Raji (cell line): Measurements from ENCODE around the gene TWIST1.

Experiments
- POLR2A ChIP-seq: IDR thresholded peaks from 2 replicates; pipeline ENCODE4 v1.6.1; 2011; ENCODE audit warnings: low read depth, low read length, control low read depth; ENCODE audit not compliant: insufficient read depth

The TWIST1 gene

DNA sequence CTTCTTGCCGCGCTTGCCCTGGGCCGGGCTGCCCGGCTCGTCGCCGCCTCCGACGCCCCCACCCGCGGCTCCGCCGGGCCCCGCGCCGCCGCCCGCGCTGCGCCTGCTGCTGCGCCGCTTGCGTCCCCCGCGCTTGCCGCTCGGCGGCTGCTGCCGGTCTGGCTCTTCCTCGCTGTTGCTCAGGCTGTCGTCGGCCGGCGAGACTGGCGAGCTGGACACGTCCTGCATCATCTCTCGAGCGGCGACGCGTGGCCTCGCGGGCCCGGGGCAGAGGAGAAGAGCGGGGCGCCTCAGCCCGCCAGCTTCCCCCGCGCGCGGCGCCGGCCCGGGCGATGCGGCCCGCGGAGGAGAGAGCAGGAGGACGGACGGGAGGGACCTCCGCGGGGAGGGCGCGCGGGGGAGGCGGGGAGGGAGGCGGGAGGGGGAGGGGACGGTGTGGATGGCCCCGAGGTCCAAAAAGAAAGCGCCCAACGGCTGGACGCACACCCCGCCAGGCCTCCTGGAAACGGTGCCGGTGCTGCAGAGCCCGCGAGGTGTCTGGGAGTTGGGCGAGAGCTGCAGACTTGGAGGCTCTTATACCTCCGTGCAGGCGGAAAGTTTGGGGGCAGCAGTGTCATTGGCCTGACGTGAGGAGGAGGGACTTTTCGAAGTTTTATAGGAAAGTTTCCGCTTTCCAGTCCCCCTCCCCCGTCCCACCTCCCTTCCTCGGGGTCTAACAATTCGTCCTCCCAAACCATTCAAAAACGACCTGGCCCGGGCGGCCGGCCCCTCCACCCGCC lies at the start of gene TWIST1:
Gene TWIST1 (minus strand): TSS at position 546 of the 779 bp plus-strand sequence. CDS start 315 bp downstream, at position 231.
- no peak for TF ChIP-seq POLR2A

DNA sequence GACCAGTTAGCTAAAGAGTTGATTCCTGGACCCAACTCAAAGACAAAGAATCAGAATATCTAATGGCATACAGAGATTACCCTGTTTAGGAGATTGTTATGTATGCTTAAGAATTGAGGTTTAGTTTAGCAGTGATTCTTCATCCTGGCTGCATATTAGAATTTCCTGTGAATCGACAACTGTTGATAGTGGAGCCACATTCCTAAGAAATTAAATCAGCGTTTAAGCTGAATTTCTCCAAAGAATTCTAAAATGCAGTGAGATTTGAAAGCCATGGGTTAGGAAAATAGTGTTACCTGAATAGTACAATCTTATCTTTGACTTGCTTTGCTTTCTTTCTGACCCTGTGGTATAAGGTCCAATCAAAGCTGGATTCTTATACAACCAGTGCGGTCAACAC lies 44.2 kb upstream of the TWIST1 start:
- TF ChIP-seq POLR2A = no peak

DNA sequence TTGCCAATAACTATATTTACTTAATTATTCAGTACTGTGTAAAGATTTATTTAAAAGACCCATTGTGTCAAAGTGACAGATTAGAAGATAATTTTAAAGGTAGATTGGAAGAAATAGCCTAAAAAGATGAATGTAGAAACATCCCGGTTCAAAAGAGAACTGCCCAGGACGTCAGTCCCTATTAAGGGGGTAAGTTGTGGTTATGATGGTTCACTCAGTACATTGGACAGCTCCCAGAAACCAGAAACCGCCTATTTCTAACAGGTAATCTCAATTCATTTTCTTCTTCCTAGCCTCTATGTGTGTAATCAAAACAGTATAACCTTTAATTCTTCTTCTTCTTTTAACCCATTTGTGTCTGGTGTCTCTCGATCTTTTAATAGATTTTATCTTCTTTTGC lies 29.3 kb upstream of the TWIST1 start:
- TF ChIP-seq POLR2A = no peak

DNA sequence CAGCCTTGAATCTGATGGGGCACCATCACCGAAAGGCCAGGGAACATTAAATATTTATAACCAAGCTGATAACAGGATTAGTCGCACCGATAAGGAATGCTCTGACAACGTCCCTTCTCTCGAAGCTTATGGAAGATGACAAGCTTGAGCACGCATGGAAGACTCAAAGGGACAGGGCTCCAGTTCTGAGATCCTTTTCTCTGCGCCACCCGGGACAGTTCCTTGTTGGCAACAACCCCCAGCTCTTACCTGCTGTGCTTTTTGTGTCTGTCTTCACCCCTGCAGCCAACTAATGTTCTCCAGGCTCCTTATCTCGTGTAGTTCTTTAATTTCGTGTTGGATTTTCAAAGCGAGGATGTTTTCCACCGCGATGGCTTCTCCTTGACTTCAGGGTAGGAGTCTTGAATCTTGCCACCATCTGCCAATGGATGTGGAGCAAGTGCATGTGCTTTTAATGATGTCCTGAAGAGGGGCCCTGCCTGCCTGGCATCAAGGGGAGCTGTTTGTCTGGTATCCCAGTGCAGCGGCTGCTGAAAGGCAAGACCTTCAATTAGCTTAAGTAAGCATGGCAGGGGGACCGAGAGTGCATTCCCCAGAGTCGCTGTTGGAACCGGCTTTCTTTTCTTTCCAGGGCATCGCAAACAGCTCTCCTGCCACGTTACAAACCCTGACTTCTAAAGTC lies 28.1 kb upstream of the TWIST1 start:
- no peak for TF ChIP-seq POLR2A

DNA sequence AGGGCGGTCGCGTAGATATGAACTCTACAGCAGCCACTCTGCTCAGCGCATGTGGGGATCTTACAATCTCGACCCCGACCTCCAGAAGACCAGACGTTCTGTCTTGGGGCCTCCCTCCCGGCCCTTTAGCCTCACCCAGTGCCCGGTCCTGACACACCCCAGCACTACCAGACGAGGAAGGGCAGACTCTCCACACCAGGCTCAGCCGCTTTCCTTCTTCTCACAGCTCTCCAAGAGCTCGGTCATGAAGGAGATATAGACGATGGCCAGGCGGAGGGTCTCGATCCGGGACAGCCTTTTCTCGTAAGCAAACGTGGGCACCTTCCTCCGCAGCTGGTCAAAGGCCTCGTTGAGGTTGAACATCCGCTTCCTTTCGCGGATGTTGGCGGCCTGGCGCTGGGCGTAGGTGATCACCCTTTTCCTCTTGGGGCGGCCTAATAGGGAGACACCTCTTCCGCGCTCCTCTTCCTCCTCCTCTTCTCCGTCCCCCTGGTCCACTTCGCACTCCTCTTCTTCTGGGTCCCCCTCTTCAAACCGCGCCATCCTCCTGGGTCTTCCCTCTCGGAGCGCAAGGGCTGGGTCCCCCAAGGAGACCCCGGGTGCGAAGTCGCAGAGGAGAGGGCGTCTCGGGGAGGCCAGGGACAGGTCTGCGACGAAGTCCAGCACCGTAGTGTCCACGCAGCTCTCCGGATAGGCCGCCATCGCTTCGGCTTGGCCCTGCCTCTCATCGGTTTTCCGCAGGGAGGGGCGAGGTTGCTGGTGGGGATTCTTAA lies 27.4 kb upstream of the TWIST1 start, which contains the start of gene FERD3L:
Gene FERD3L (minus strand): TSS at position 761 of the 773 bp plus-strand sequence. CDS start 59 bp downstream, at position 702.
- TF ChIP-seq POLR2A = no peak

DNA sequence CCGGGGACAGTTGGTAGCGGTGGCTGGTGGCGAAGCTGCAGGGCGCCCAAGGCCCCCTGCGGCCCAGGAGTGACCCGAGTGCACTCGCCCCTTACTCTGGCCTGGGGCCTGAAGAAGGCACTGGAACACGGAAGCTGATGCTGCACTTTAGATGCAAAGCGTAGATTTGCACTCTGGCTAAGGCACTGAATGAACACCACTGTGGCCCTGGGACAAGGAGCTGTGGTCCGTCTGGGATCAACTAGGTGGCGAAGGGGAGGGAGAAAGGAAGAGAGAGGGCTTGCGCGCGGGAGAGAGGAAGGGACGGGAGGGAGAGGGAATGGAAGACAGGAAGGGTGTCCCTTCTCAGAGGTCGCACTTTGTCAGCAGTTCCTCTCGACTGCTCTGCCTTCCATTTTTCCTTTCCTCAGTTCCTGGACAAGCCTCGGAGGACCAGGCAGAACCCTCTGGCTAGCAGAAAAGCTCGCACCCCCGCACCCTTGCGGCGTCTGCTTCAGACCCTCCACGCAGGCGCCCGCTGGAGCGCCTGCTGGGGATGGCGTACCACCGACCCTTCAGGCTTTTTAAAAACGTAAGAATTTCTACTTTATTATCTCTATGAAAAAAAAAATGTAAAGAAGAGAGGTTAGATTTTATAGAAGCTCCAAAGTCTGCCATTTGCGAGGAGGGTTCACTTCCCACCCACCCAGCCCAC lies 26.6 kb upstream of the TWIST1 start:
- TF ChIP-seq POLR2A = no peak

DNA sequence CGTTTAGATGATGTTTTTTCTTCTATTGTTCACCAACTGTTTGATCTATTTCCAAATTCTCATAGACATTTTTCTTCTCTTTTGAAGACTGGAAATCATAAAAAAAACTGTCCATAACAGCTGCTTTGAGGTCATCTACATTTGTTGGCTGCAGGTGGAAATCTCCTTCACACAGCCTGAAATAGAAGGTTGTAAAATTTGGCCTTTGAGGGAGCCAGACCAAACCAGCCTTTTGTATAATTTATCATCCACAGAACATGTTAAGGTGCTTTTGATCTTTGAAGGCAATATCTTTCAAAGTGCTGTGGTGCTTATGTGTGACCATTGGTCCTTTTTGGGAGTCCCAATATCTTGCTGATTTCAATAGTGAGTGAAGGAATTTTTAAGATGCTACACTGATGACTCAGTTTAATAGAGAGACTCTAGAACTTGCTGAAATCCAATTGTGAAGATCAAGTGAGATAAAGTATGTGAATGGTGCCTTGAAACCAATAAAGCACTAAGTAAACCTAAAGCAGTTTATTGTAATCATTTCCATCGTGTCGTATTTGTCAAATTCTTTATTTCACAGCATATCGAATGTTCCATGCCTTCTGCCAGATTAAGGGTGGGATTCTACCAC lies 22.4 kb upstream of the TWIST1 start:
- no peak for TF ChIP-seq POLR2A

DNA sequence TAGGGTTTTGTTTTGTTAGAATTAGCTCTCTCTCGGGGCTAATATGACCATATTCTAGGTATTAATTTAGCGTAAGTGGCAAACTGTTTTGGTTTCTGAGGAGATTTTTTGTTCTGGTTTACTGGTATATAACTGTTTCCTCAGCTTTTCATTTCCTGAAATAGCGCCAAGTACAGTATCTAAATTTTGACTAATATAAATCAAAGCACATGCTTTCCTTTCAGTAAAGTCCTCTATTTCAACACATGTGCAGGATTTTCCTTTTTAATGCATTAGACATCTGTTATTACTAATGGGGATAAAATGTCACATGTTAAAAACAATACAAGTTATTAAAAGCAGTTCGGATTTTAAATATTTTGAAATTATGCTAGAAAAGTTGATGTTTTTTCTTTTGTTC lies 16.4 kb upstream of the TWIST1 start:
- no peak for TF ChIP-seq POLR2A

DNA sequence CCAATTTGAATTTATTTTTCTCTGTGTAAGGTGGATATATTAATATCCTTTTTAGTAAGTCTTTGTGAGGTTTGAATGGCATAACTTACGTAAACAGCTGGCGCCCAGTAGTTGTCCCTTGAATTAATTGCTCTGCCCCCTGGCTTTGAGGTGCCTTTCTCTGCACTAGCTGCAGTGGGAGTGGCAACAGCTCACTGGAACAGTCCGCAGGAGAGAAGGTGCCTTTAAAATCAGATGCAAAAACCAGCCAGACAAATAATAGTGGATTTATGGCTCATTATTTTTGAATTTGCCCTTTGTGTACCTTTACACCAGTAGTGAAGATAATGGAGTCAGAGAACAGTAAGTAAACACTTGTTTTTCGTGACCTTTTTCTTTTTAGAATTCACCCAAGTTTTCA lies 16.0 kb upstream of the TWIST1 start:
- TF ChIP-seq POLR2A = no peak

DNA sequence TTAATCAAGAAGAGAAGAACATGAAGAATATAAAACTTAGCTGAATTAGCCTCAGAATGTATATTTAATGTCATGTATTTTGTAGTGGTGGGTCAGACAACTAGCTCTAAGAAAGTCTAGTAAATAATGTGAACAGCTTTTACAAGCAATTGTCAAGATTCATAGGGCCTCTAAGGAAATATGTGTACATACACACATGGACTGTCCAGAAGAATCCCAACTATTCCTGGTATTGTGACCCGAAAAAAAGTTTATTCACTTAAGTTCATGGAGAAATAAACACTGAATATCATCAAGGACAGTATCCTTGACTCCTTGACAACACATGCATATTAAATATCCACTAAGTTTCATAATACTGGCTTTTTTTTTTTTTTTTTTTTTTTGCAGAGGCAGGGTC lies 11.4 kb upstream of the TWIST1 start:
- no peak for TF ChIP-seq POLR2A

DNA sequence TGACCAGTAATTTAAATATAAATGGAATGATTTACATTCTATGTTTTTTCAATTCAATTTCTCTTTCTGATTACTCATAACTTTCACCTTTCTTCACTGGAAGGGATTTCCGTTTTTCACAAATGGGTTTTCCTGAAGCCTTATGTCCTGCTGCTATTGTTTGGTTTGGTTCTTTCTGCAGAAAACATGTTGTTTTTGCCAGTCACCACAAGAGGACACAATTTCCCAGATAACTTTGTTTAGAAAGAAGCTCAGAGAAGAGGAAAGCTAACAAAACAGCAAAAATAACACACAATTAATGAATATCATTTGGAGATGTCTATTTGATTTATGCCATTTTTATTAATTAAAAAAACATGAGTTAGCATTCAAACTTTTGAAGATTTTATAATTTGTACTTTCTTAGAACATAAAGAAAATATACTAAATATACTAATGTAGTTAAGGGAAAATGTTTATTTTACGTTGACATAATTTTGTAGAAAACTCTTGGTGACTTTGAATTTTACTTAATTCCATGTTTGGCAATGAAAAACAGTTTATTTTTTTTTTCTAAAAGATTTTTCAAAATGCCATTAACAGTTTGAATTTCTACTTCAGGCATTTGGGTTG lies 4.6 kb upstream of the TWIST1 start:
- no peak for TF ChIP-seq POLR2A

DNA sequence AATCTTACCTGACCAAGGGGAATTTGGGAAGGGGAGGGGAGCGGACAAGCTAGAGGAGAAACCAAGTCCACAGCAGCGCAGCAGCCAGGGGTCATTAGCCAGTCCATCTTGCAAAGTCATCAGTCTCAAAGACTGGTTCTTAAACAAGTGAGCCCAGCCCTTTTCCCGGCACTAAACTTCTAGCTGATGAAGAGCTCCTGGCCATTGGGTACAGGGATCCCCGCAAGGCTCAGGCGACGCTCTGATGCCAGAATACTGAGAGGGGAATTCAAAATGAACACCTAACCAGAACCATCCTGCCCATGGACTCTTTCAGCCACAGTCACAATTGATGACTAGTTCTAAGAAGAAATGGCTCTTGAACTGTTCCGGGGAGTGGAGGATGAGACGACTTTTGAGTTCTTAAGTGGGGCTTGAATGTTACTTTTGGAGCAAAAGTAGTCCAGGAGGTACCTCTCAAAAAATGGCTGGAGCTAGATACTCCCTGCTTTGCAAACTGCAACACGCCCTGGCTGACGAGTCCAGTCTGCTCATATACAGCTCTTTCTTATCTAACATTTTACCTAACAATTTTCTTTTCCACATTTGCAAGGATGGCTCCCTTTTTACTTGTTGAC lies 2.5 kb upstream of the TWIST1 start:
- no peak for TF ChIP-seq POLR2A

DNA sequence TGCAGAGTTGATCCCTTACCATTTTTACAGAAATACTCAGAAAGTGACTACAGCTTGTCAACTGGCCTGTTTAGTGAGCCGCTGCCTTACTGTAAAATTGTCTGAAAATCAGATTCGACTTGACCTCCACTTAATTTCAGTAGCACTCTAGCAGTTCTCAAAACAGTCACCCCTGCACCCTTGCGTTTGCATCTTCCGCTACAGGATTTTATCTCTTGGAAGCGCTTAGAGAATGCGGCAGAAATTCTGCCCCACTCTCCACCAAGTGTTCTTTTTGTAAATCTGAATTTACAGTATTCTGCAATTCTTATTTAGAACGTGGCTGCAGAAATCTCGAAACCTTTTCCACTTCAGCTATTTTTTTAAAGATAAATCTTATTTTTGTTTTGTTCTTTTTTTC lies 1.9 kb upstream of the TWIST1 start:
- TF ChIP-seq POLR2A = no peak
